Transverse colon (tissue), 3 donors: ENCODE results near the gene CD96.

Source experiments
- POLR2A ChIP-seq: fragments of 450-650 bp; IDR thresholded peaks from one replicate; pipeline ENCODE4 v1.6.1; 2016; ENCODE audit warnings: antibody characterized with exemption, mild to moderate bottlenecking, moderate library complexity
- TF ChIP-seq, protein P1 (sequence below), 5 experiments: fragments of 200-600 bp in 3 of 5; fragments of 450-650 bp in 2 of 5; sonication (generic) in 3 of 5; IDR thresholded peaks; 1 replicate in 2 of 5; 2 replicates in 3 of 5; pipeline ENCODE4 v1.5.1; 2016 to 2017; ENCODE audit warnings: antibody characterized with exemption in 5 of 5, inconsistent platforms in 3 of 5, mild to moderate bottlenecking in 2 of 5, moderate library complexity in 1 of 5

DNA sequence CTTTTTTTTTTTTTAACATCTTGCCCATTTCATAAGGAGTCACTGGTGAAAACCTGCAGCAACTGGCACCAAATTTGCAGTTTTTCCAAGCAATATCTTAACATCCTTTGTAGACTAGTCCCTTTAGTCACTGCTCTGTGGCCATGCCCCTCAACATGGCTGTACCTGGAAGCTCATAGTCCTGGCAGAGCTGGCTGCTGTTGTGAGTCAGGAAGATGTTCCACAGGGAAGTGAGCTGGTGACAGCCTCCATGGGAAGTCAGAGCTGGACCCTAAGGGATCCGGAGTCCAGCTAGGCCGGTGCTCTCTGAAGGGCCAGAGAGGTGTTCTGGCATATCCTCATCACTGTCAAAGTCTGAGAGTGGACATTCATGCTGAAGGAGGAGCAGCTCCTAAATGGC is 152.5 kb downstream of the CD96 start:
- TF ChIP-seq, protein P1, sequence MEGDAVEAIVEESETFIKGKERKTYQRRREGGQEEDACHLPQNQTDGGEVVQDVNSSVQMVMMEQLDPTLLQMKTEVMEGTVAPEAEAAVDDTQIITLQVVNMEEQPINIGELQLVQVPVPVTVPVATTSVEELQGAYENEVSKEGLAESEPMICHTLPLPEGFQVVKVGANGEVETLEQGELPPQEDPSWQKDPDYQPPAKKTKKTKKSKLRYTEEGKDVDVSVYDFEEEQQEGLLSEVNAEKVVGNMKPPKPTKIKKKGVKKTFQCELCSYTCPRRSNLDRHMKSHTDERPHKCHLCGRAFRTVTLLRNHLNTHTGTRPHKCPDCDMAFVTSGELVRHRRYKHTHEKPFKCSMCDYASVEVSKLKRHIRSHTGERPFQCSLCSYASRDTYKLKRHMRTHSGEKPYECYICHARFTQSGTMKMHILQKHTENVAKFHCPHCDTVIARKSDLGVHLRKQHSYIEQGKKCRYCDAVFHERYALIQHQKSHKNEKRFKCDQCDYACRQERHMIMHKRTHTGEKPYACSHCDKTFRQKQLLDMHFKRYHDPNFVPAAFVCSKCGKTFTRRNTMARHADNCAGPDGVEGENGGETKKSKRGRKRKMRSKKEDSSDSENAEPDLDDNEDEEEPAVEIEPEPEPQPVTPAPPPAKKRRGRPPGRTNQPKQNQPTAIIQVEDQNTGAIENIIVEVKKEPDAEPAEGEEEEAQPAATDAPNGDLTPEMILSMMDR (IDR thresholded peaks at IDR 0.05), result no peak
- TF ChIP-seq POLR2A, result no peak
